Natural killer cell (primary cell): ENCODE data around the gene RBKS. TPM values are rescaled to one million over a fixed set of nuclear protein-coding genes. Genes with fewer than 3 reads are reported as not detected.

ENCODE experiments used
- ATAC-seq, 3 donors: fragments of 150-1000 bp in 2 of 3; fragments of 200-7000 bp in 1 of 3; cut with Tn5 transposase; 1 replicate in 1 of 3; 2 replicates in 2 of 3; pipeline ENCODE4 v1.10.0; 2021; ENCODE audit warnings: mild to moderate bottlenecking in 2 of 3, moderate library complexity in 2 of 3
- DNase-seq, 2 donors: peaks; one replicate each; pipeline versions ENCODE4 v3.0.0 to v3.0.0-alpha.2; 2013 to 2021; ENCODE audit warnings: mixed read lengths in 1 of 2
- H3K27ac ChIP-seq: one replicate; pipeline ENCODE4 v1.5.1; 2013; ENCODE audit warnings: mild to moderate bottlenecking, low read length
- H3K27me3 ChIP-seq: one replicate; pipeline ENCODE4 v1.6.1; 2013; ENCODE audit warnings: low read length; ENCODE audit not compliant: control insufficient read depth, insufficient read depth
- H3K36me3 ChIP-seq: one replicate; pipeline ENCODE4 v1.6.1; 2013; ENCODE audit warnings: low read length; ENCODE audit not compliant: control insufficient read depth, insufficient read depth
- H3K4me1 ChIP-seq: one replicate; pipeline ENCODE4 v1.6.1; 2013; ENCODE audit warnings: low read length; ENCODE audit not compliant: control insufficient read depth, insufficient read depth
- H3K4me3 ChIP-seq: one replicate; pipeline ENCODE4 v1.5.1; 2013; ENCODE audit warnings: low read length
- H3K9me3 ChIP-seq: one replicate; pipeline ENCODE4 v1.6.1; 2013; ENCODE audit warnings: low read length; ENCODE audit not compliant: control insufficient read depth, insufficient read depth
- H3K27ac Mint-ChIP-seq, 2 donors: one replicate each; pipeline ENCODE4 v1.8.0; 2022; ENCODE audit warnings: mild to moderate bottlenecking in 2 of 2, mixed read lengths in 2 of 2, moderate library complexity in 1 of 2
- H3K27me3 Mint-ChIP-seq, 2 donors: one replicate each; pipeline ENCODE4 v1.8.0; 2022; ENCODE audit warnings: low read depth in 2 of 2, mixed read lengths in 2 of 2
- H3K36me3 Mint-ChIP-seq: one replicate; pipeline ENCODE4 v1.8.0; 2022; ENCODE audit warnings: mixed read lengths
- H3K4me1 Mint-ChIP-seq, 2 donors: one replicate each; pipeline ENCODE4 v1.8.0; 2022; ENCODE audit warnings: mixed read lengths in 2 of 2
- H3K4me3 Mint-ChIP-seq: one replicate; pipeline ENCODE4 v1.8.0; 2022; ENCODE audit warnings: mild to moderate bottlenecking, moderate library complexity, mixed read lengths
- H3K9me3 Mint-ChIP-seq, 2 donors: one replicate each; pipeline ENCODE4 v1.8.0; 2022; ENCODE audit warnings: mixed read lengths in 2 of 2
- CTCF ChIP-seq: fragments of 200-600 bp; IDR thresholded peaks from one replicate; pipeline ENCODE4 v1.8.0; 2022; ENCODE audit warnings: antibody characterized with exemption
- WGBS: methylation state at CpG from one replicate; pipeline ENCODE4 v1.1.7; 2013; ENCODE audit warnings: missing lambda C conversion rate; ENCODE audit not compliant: insufficient coverage; 5-methylcytosine and 5-hydroxymethylcytosine counted together
- intact Hi-C: fragments of 100-400 bp; cut with micrococcal nuclease; formaldehyde crosslinking; loops from one replicate; pipeline ENCODE4 v1.14.2; 2022
- total RNA-seq, 4 donors: library from RNA; stranded (reverse); fragments of 120-200 nt in 1 of 4; gene quantifications; one replicate each; pipeline versions ENCODE4 v1.2.3 to v1.2.4, GENCODE V29; 2013 to 2022

RBKS gene
- total RNA-seq, 3 donors from 2014 or later (not counting 1 experiment from before 2014, with no cell fraction given), result 11.5 to 20.9 (median 12.8) TPM

DNA sequence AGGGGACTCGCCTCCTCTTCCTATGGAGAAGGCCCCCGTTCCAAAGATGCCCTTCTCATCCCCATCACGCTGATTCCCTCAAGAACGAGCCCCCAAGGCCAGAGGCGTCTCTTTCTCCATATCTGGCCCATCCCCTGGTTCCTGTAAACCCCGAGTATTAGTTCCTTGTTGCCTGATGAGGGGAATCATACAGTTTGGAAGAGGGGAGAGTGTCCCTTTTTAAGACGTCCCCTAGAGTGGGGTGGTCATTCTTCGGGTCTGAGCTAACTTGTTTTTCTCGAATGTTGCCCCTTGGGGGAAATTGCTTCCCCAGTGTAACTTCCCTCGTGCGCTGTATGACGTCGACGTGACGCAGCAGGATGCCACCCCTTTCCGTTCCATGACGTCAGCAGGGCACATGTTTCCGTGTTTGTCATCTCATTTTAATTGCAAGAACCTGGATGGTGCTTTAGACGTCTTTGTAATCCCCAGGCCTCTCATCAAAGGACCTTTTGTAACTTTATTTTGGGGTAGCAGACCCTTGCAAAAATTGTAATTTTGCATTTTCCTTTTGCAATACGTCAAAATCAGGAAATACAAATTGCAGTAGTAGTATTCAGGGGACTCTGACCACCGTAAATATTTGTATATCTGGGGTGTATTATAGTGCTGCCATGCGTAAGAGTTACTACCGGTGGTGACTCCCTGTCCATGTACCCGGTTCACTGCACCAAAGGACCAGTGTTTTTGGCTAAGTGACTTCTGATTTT is 911 bp upstream of the RBKS start:
- intact Hi-C loops, result loop anchor here (1.0 to 5.0 kb wide), 5 partner anchors 29 to 516 kb away; partner anchors contain the start of genes FOSL2 and MRPL33
- peak overlapping the region; percentile 87 for H3K4me3 ChIP-seq
- DNase-seq (peak; percentile 98 to 99), ATAC-seq (peak; percentile 46 to 75 (median 47))
- WGBS, result 19% methylated on average over 24 of the region's 24 CpGs
- TF ChIP-seq CTCF, result no peak
- no peaks in the 10 kb centered on the region for H3K9me3 ChIP-seq
- Mint-ChIP-seq H3K4me3 (peak overlapping the region; percentile 99), H3K36me3 (peaks cover 6% of the 10 kb centered on the region), H3K27me3 (peaks cover 0 to 4% of the 10 kb centered on the region in 2 donors), H3K27ac (peak overlapping the region; percentile 100), H3K4me1 (peaks cover 36 to 41% of the 10 kb centered on the region in 2 donors), H3K9me3 (no peaks in the 10 kb centered on the region)
- H3K4me1 ChIP-seq, result peaks cover 17% of the 10 kb centered on the region
- H3K36me3 ChIP-seq, result peaks cover 7% of the 10 kb centered on the region
- H3K27ac ChIP-seq, result peak overlapping the region; percentile 100
- no peaks in the 10 kb centered on the region for H3K27me3 ChIP-seq

DNA sequence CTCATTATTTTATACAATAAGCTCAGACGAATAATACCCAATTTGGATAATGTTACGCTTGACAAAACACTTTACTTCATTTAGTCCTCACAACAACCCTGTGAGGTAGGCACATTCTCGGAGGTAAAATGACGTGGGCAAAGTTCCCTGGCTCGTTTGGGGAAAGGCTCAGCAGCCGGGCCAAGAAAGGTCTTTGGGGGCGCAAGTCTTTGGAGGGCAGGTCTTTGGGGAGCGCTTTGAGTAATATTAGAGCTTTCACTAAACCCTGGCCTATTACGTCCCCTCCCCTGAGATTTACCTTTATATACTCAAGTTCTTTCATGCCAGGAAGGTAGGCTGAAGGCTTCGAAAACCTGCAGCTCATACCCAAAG is 427 bp downstream of the RBKS start:
- H3K36me3 Mint-ChIP-seq, result peaks cover 6% of the 10 kb centered on the region
- Histone ChIP-seq H3K9me3 (no peaks in the 10 kb centered on the region), H3K4me3 (peak overlapping the region; percentile 87), H3K27ac (peak overlapping the region; percentile 100), H3K4me1 (peaks cover 17% of the 10 kb centered on the region), H3K27me3 (no peaks in the 10 kb centered on the region), H3K36me3 (no peaks in the 10 kb centered on the region)
- intact Hi-C loops, result loop anchor here (1.0 to 5.0 kb wide), 2 partner anchors 31 to 518 kb away; no protein-coding TSS in a partner anchor
- H3K4me3 Mint-ChIP-seq, result peak overlapping the region; percentile 99
- peaks cover 27 to 41% of the 10 kb centered on the region in 2 donors for H3K4me1 Mint-ChIP-seq
- H3K27ac Mint-ChIP-seq, result peak overlapping the region; percentile 100
- peak in 1 of 2 donors; percentile 17 for DNase-seq
- H3K9me3 Mint-ChIP-seq, result no peaks in the 10 kb centered on the region
- WGBS, result 21% methylated on average over 8 of the region's 10 CpGs
- H3K27me3 Mint-ChIP-seq, result peaks cover 0 to 4% of the 10 kb centered on the region in 2 donors
- ATAC-seq, result no peak
- TF ChIP-seq CTCF, result no peak

DNA sequence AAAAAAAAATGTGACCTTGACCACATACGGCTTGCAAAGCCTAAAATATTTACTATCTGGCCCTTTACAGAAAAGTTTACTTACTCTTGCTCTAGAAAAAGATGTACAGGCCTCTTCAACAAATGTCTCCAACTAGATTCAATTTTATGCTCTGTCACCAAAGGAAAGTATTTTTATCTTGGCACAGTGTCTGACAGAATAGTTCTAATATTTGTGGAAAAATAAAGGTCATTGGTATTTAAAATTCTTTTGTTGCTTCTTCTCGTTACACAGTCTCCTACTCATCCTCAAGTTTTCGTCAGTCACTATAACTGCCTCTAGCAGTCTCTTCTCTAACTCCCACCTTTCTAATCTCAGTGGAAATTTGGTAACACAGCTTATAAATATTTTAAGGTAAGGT is 1.4 kb downstream of the RBKS start:
- no peaks in the 10 kb centered on the region for H3K27me3 ChIP-seq
- peak overlapping the region in 1 of 2 donors; percentile 100 for H3K27ac Mint-ChIP-seq
- no peaks in the 10 kb centered on the region for H3K36me3 ChIP-seq
- DNase-seq, result no peak
- peak overlapping the region; percentile 99 for H3K4me3 Mint-ChIP-seq
- H3K27me3 Mint-ChIP-seq, result peaks cover 0 to 4% of the 10 kb centered on the region in 2 donors
- no peak overlapping the region for H3K4me3 ChIP-seq
- WGBS, result 78% methylated on average over 1 of the region's 3 CpGs
- intact Hi-C loops, result no loop called here
- ATAC-seq, result no peak
- H3K4me1 Mint-ChIP-seq, result peaks cover 27 to 31% of the 10 kb centered on the region in 2 donors
- H3K4me1 ChIP-seq, result peaks cover 17% of the 10 kb centered on the region
- no peak for TF ChIP-seq CTCF
- peaks cover 6% of the 10 kb centered on the region for H3K36me3 Mint-ChIP-seq
- no peaks in the 10 kb centered on the region for H3K9me3 Mint-ChIP-seq
- H3K9me3 ChIP-seq, result no peaks in the 10 kb centered on the region
- H3K27ac ChIP-seq, result no peak overlapping the region
